Gastroesophageal sphincter (tissue), 3 donors: ENCODE results near the gene PRICKLE4.

Source experiments
- EP300 ChIP-seq: sonication (generic); formaldehyde crosslinking; IDR thresholded peaks from one replicate; pipeline ENCODE4 v1.6.1; 2017; ENCODE audit warnings: antibody characterized with exemption, mild to moderate bottlenecking
- POLR2A ChIP-seq, 2 donors: fragments of 450-650 bp; IDR thresholded peaks; one replicate each; pipeline ENCODE4 v1.6.1; 2017; ENCODE audit warnings: antibody characterized with exemption in 2 of 2, mild to moderate bottlenecking in 2 of 2, moderate library complexity in 1 of 2
- POLR2AphosphoS5 ChIP-seq: sonication (generic); formaldehyde crosslinking; IDR thresholded peaks from one replicate; pipeline ENCODE4 v1.6.1; 2017; ENCODE audit warnings: antibody characterized with exemption
- TF ChIP-seq, protein P1 (sequence below), 4 experiments: fragments of 200-600 bp in 2 of 4; fragments of 450-650 bp in 2 of 4; sonication (generic) in 1 of 4; IDR thresholded peaks; one replicate each; pipeline ENCODE4 v1.5.1; 2017 to 2019; ENCODE audit warnings: antibody characterized with exemption in 4 of 4, mild to moderate bottlenecking in 2 of 4, moderate library complexity in 2 of 4

- TF ChIP-seq POLR2A (IDR thresholded peaks at IDR 0.05) (no peak), POLR2AphosphoS5 (no peak), EP300 (no peak)
- TF ChIP-seq, protein P1, sequence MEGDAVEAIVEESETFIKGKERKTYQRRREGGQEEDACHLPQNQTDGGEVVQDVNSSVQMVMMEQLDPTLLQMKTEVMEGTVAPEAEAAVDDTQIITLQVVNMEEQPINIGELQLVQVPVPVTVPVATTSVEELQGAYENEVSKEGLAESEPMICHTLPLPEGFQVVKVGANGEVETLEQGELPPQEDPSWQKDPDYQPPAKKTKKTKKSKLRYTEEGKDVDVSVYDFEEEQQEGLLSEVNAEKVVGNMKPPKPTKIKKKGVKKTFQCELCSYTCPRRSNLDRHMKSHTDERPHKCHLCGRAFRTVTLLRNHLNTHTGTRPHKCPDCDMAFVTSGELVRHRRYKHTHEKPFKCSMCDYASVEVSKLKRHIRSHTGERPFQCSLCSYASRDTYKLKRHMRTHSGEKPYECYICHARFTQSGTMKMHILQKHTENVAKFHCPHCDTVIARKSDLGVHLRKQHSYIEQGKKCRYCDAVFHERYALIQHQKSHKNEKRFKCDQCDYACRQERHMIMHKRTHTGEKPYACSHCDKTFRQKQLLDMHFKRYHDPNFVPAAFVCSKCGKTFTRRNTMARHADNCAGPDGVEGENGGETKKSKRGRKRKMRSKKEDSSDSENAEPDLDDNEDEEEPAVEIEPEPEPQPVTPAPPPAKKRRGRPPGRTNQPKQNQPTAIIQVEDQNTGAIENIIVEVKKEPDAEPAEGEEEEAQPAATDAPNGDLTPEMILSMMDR (IDR thresholded peaks at IDR 0.05) = no peak
Measured at GRCh38 chr6:41758641-41759035, 21.9 kb upstream of the PRICKLE4 start.
